GM12878 (cell line): ENCODE data around the gene MAP3K21. TPM values are rescaled to one million over a fixed set of nuclear protein-coding genes. Genes with fewer than 3 reads are reported as not detected.

ENCODE experiments used
- ATF7 ChIP-seq: fragments of 450-650 bp; IDR thresholded peaks from 2 replicates; pipeline ENCODE4 v1.6.1; 2016; ENCODE audit warnings: low read depth, mild to moderate bottlenecking
- BCL11A ChIP-seq: IDR thresholded peaks from 2 replicates; pipeline ENCODE4 v1.6.1; 2011; ENCODE audit warnings: low read depth, low read length
- CREB1 ChIP-seq: IDR thresholded peaks from 2 replicates; pipeline ENCODE4 v1.6.1; 2012; ENCODE audit warnings: low read depth, mild to moderate bottlenecking, inconsistent platforms
- FOXM1 ChIP-seq: IDR thresholded peaks from 2 replicates; pipeline ENCODE4 v1.6.1; 2012; ENCODE audit warnings: low read depth, mild to moderate bottlenecking, inconsistent platforms, low read length, moderate library complexity
- JUNB ChIP-seq: IDR thresholded peaks from 2 replicates; pipeline ENCODE4 v1.6.1; 2016; ENCODE audit warnings: antibody characterized with exemption, mild to moderate bottlenecking
- MTA2 ChIP-seq: fragments of 450-650 bp; IDR thresholded peaks from 2 replicates; pipeline ENCODE4 v1.6.1; 2016; ENCODE audit warnings: low read depth, mild to moderate bottlenecking, moderate library complexity
- NR2F1 ChIP-seq: fragments of 450-650 bp; conservative IDR thresholded peaks from 2 replicates; pipeline ENCODE4 v1.6.1; 2017; ENCODE audit warnings: mild to moderate bottlenecking
- PKNOX1 ChIP-seq: fragments of 450-650 bp; IDR thresholded peaks from 2 replicates; pipeline ENCODE4 v1.6.1; 2016; ENCODE audit warnings: mild to moderate bottlenecking
- SREBF1 ChIP-seq: IDR thresholded peaks from 2 replicates; pipeline ENCODE4 v1.6.1; 2012; ENCODE audit warnings: mild to moderate bottlenecking, low read length
- TCF7 ChIP-seq: IDR thresholded peaks from 2 replicates; pipeline ENCODE4 v1.6.1; 2014; ENCODE audit warnings: antibody characterized with exemption, borderline replicate concordance
- ZNF24 ChIP-seq: fragments of 450-650 bp; IDR thresholded peaks from 2 replicates; pipeline ENCODE4 v1.6.1; 2017; ENCODE audit warnings: antibody characterized with exemption, mild to moderate bottlenecking
- polyA plus RNA-seq, 11 experiments: library from polyadenylated mRNA; depleted of rRNA in 4 of 11; unstranded in 6 of 11; stranded (reverse) in 5 of 11; fragments of >200 nt; fragmentation: Nextera tagmentation in 4 of 11; fragmentation: Illumina TruSeq in 1 of 11; extraction: Ambion mirVana in 4 of 11; extraction: Trizol in 1 of 11; gene quantifications; 1 replicate in 1 of 11; 2 replicates in 10 of 11; pipeline versions ENCODE4 v1.2.1 to v1.2.3, GENCODE V29; 2011 to 2016; ENCODE audit warnings: inconsistent platforms in 2 of 11, missing spikeins in 2 of 11, low read depth in 1 of 11
- total RNA-seq, 4 experiments: library from RNA; depleted of rRNA in 3 of 4; stranded (reverse); fragments of >200 nt in 3 of 4; fragmentation: Illumina TruSeq in 1 of 4; extraction: Trizol in 1 of 4; gene quantifications; 2 replicates each; pipeline versions ENCODE4 v1.2.1 to v1.2.3, GENCODE V29; 2013 to 2021
- TF ChIP-seq, protein P1 (sequence below): IDR thresholded peaks from 2 replicates; pipeline ENCODE4 v1.6.1; 2012; ENCODE audit warnings: improper control_type of control experiment, low read depth, low read length; ENCODE audit not compliant: insufficient replicate concordance
- TF ChIP-seq, protein P2 (sequence below): fragments of 450-650 bp; IDR thresholded peaks from 2 replicates; pipeline ENCODE4 v1.6.1; 2017; ENCODE audit warnings: mild to moderate bottlenecking

Gene MAP3K21
- total and polyA plus RNA-seq, 10 of the 15 experiments (the other 5 are each of a cell fraction or from before 2014, with no cell fraction given): 0.02 to 0.21 (median 0.09) TPM; not detected in 1

DNA sequence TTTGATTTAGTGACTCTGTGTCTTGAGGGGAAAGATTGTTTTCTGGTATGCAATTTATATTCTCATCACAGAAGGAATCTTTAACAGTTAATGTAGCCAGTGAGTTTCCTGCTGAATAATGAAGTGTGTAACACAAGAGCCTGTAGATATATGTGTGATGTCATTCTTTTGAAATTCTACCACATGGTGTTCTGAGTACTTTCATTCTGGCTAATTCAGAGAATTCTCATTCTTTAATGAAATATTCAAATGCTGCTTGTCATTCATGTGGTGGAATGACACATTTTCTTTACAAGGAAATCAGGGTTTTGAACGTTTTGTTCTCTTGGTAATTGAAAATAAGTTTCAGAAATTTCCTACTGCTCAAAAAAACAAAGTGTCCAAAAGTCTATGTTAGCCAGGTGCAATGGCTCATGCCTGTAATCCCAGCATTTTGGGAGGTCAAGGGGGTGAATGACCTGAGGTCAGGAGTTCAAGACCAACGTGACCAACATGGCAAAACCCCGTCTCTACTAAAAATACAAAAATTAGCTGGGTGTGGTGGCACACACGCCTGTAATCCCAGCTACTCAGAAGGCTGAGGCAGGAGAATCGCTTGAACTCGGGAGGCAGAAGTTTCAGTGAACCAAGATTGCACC, 79.6 kb downstream of the MAP3K21 start (continued):
- peak; percentile 85 for TF ChIP-seq PKNOX1
- no peak for TF ChIP-seq ZNF24
- TF ChIP-seq TCF7: peak; percentile 76; the same call in 1 of the 2 replicates
- TF ChIP-seq, protein P1, sequence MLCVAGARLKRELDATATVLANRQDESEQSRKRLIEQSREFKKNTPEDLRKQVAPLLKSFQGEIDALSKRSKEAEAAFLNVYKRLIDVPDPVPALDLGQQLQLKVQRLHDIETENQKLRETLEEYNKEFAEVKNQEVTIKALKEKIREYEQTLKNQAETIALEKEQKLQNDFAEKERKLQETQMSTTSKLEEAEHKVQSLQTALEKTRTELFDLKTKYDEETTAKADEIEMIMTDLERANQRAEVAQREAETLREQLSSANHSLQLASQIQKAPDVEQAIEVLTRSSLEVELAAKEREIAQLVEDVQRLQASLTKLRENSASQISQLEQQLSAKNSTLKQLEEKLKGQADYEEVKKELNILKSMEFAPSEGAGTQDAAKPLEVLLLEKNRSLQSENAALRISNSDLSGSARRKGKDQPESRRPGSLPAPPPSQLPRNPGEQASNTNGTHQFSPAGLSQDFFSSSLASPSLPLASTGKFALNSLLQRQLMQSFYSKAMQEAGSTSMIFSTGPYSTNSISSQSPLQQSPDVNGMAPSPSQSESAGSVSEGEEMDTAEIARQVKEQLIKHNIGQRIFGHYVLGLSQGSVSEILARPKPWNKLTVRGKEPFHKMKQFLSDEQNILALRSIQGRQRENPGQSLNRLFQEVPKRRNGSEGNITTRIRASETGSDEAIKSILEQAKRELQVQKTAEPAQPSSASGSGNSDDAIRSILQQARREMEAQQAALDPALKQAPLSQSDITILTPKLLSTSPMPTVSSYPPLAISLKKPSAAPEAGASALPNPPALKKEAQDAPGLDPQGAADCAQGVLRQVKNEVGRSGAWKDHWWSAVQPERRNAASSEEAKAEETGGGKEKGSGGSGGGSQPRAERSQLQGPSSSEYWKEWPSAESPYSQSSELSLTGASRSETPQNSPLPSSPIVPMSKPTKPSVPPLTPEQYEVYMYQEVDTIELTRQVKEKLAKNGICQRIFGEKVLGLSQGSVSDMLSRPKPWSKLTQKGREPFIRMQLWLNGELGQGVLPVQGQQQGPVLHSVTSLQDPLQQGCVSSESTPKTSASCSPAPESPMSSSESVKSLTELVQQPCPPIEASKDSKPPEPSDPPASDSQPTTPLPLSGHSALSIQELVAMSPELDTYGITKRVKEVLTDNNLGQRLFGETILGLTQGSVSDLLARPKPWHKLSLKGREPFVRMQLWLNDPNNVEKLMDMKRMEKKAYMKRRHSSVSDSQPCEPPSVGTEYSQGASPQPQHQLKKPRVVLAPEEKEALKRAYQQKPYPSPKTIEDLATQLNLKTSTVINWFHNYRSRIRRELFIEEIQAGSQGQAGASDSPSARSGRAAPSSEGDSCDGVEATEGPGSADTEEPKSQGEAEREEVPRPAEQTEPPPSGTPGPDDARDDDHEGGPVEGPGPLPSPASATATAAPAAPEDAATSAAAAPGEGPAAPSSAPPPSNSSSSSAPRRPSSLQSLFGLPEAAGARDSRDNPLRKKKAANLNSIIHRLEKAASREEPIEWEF: no peak
- no peak for TF ChIP-seq SREBF1
- TF ChIP-seq JUNB: peak; percentile 69
- 0 out of 2 replicates have a peak, but pooled peaks have one; percentile 9 for TF ChIP-seq BCL11A
- TF ChIP-seq ATF7: peak; percentile 97
- TF ChIP-seq FOXM1: no peak
- TF ChIP-seq CREB1: peak; percentile 29; the same call in 1 of the 2 replicates
- peak; percentile 59; the same call in 1 of the 2 replicates for TF ChIP-seq NR2F1
- peak; percentile 70 for TF ChIP-seq MTA2
- TF ChIP-seq, protein P2, sequence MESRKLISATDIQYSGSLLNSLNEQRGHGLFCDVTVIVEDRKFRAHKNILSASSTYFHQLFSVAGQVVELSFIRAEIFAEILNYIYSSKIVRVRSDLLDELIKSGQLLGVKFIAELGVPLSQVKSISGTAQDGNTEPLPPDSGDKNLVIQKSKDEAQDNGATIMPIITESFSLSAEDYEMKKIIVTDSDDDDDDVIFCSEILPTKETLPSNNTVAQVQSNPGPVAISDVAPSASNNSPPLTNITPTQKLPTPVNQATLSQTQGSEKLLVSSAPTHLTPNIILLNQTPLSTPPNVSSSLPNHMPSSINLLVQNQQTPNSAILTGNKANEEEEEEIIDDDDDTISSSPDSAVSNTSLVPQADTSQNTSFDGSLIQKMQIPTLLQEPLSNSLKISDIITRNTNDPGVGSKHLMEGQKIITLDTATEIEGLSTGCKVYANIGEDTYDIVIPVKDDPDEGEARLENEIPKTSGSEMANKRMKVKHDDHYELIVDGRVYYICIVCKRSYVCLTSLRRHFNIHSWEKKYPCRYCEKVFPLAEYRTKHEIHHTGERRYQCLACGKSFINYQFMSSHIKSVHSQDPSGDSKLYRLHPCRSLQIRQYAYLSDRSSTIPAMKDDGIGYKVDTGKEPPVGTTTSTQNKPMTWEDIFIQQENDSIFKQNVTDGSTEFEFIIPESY: no peak
